ENCODE results near the gene CLCN4. TPM values are rescaled to one million over a fixed set of nuclear protein-coding genes. Genes with fewer than 3 reads are reported as not detected.

CLCN4 gene
- total RNA-seq, 1 donor from 2014 or later: 2.6 TPM

DNA sequence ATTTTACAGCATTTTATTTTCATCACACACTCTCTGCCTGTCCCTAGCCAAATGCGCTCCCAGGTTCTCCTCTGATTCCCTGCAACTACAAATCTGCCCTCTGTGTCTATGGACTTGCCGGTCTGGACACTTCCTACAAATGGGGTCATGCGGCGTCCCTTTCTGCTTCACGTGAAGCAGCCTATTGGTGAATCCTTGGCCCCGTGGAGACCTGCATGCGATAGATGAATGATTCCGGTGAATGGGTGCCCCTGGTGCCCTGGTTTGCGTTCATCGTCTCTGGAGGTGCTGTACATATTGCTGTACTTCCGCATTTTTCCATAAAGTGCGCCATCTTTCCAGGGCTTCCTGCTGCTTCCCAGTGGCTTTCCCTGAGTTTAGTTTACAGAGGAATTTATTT lies 27.5 kb upstream of the CLCN4 start:
- DNase-seq (ENCODE audit: low spot score): no peak

DNA sequence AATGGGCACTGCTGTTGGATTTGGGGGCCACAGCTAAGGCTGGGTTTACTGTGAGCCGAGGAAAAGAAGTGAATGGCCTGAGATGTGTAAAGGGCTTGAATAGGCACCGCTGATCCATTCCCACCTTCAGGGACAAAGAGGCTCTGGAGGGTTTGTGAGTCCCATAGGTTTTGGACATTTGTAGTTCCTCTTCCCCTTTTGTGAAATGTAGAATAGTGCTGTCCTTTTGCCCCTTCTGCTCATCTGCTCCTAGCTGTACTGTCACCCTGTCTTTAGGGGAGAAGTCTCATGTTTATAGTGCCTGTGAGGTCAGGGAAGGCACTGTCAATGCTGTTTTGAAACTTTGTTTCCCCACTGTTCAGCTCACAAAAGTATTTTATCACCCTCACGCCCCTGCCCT lies 26.4 kb upstream of the CLCN4 start:
- no peak for DNase-seq (ENCODE audit: low spot score)

DNA sequence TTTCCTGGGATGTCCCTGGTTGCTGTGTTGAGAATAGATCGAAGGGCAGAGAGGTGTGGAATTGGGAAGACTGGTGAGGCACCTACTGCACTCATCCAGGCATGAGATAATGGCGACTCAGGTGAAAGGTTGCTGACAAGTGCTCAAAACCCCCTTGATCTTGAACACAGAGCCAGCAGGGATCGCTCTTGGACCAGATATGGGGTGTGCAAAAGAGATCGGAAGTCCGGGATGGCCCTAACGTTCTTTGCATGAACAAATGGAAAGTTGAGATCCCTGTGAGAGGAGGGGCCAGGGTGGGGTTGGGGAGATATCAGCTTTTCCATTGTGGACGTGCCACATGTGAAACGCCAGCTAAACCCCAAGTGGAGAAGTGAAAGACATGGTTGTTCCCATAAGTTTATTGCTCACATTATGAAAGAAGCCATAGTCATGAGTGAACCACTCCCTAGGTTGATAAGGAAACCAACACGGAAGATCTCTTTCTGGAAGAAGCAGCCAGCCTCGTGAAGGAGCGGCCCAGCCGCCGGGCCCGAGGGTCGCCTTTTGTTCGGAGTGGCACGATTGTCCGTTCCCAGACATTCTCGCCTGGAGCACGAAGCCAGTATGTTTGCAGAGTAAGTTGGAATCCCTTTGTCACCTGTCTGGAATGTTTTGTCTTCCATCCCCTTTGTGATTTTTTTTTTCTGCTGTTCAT lies 22.6 kb upstream of the CLCN4 start:
- no peak for DNase-seq (ENCODE audit: low spot score)

DNA sequence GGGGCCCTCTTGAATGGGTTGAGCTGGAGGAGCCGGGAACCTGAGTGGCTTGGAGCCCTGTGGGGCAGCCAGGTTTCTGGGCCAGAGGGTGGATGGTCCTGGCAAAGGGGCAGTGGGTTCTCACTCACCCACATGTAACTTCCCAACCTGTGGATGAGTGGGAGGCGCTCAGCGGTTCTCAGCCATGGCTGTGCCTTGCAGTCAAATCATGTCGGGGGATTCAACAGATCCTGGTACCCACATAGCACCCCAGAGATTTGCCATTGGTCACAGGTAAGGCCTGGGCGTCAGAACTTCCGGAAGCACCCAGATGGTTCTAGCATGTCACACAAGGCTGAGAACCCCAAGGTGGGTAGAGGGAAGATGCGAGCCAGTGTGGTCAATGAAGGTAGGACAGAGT lies 21.9 kb upstream of the CLCN4 start:
- no peak for DNase-seq (ENCODE audit: low spot score)

DNA sequence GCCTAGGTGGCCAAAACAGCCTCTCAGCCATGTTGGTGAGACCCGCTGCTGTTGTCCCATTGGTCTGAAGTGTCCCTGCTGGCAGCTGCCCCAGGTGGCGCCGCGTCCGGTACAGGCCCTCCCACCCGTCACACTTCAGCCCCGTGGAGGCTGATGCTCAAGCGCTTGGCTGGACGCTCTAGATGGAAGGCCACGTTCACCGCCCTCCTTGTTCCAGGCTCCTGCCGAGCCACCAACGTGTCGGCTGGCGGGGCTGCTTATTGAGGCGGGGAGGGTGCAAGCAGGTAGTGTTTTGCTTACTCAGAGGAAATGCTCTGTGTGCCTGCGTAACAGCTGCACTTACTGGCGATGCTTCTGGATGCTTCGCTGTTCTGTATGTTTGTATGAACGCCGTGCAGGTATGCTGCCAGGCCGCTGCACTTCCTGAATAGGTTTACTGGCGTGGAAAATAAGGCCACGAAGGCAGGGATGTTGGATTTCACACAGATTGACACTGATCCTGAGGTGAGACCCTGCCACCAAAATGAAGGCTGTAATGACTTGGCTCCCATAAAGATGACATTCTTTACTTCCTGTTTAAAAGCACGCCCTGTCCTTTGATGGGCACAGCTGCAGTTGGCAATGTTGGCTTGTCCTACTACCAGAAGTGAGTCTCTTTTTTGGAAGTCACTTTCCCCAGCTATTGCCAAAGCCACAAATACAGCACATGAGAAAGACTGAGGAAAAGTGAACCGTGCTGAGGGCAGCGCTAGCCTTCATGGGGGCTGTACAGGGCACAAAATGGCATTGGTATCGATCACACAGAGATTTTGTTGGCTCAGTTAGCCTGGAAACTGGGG lies 21.0 kb upstream of the CLCN4 start:
- no peak for DNase-seq (ENCODE audit: low spot score)

DNA sequence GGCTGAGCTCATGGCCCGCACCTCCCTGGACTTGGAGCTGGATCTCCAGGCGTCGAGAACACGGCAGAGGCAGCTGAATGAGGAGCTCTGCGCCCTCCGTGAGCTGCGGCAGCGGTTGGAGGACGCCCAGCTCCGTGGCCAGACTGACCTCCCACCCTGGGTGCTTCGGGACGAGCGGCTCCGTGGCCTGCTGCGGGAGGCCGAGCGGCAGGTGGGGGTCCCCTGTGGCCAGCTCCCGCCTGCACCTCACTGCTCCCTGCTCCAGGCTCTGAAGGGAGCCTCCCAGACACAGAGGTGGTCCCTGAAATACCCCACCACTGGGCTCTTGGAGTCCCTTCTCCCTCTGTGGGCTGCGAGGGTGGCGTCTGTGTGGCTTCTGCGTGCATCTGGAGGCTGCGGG lies 18.0 kb upstream of the CLCN4 start:
- DNase-seq (ENCODE audit: low spot score): peak; percentile 77

DNA sequence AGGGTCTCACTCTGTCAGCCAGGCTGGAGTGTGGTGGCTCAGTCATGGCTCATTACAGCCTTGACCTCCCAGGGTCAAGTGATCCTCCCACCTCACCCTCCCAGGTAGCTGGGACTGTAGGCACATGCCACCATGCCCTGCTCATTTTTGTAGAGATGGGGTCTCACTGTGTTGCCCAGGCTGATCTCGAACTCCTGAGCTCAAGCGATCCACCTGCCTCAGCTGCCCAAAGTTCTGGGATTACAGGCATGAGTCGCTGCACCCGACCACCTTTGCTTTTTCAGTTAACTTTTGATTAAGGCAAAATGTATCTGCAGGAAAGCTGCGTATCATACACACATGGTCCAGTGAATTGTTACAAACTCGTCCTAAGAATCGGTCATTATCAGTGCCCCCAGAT lies 16.5 kb upstream of the CLCN4 start:
- DNase-seq (ENCODE audit: low spot score): peak; percentile 47

DNA sequence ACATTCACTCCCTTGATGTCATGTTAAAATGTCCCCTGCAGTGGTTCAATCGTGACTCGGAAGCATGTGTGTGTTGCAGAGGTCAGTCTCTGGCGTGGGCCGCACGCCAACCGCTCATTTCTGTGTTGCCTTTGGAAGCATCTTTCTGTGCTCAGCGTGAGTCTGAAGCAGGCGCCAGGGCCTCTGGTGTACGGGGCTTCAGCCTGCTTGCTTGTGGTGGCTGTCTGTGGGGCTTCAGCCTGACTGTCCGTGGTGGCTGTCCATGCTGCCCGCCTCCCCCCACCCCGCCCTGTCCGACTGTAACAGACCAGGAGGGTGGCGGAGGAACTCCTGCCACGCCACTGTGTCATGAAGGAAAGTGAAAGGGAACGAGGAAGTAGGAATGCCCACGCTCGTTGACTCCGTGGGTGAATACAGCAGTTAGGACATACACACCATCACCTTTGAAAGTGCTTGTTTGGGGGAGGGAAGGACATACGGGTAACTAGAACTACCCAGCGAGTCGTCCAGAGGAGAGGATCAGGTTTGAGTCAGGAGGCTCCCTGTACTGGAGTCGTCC lies 14.7 kb upstream of the CLCN4 start:
- no peak for DNase-seq (ENCODE audit: low spot score)

DNA sequence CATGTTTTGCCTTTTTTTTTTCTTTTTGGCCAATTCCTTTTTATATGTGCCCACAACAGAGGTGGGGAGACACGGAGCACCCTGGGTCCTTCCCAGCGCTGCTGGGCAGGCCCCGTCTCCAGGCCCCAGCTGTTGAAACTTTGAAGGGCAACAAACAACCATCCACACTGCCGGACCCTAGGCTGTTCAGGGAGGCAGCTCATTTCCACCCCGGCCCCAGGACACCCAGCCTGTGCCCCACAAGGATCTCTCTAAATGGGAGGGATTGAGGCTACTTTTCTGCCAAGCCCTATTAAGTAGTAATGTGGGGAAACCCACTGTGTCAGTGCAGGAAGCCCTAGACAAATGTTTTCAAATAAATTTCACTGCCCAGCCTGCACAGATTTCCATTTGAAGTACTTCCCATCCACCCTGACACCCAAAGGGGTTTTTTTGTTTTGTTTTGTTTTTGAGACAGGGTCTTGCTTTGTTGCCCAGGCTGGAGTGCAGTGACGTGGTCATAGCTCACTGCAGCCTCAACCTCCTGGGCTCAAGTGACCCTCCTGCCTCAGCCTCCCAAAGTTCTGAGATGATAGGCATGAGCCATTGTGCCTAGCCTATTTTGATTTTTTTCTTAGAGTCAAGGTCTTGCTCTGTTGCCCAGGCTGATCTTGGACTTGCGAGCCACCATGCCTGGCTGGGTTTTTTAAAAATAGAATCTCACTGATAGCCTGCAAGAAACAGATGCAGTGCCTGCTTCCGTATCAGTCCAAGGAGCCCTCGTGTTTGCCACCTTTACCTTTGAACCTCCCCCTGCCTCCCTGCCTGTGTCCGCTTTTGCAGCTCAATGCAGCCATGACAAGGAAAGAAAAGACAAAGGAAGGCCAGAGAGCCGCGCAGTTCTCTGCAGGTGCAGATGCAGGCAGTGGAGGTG lies 13.4 kb upstream of the CLCN4 start:
- no peak for DNase-seq (ENCODE audit: low spot score)

DNA sequence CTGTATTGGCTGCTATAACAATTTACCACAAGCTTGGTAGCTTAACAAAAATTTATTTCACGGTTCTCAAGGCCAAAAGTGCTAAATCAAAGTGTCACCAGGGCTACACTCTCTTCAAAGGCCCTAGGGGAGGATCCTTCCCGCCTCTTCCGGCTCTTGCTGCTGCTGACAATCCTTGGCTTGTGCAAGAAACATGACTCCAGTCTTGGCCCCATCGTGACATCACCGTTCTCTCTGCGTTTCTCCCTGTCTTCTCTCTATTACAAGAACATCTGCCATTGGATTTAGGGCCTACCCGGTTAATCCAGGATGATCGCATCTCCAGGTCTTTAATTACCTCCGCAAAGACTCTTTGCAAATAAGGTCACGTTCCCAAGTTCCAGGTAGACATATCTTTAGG lies 10.4 kb upstream of the CLCN4 start:
- DNase-seq (ENCODE audit: low spot score): peak; percentile 14

DNA sequence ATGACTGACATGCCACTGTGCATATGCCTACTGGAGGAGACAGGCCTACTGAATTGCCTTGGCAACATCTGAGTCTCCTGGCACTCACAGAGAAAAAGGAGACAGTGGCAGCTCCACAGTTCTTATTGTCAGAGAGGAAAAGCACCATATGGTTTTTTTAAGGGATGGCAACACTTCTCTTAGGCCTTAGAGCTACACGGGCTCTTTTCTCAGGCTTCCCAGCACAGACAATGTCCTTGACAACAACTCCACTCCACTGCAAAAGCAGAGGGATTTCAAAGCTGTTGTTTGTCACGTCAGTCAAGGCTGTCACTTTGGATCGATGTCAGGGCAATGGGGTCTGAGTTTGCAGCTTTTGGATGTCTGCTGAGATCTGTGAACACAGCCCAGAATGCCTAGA lies 4.7 kb upstream of the CLCN4 start:
- DNase-seq (ENCODE audit: low spot score): no peak

DNA sequence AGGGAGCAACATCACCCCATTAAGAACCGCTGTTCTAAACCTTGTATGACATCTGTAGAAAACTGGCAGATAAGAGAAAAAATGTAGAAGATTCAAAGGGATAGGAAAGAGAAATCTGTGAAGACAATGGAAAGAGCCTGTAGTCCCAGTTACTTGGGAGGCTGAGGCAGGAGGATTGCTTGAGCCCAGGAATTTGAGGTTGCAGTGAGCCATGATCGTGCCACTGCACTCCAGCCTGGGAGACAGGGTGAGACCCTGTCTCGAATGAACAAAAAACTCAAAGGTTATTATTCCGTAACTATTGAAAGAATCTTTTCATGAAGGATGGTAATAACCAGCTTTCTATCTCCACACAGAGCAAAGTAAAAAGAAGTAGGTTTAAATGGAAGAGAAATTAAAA lies 1.6 kb upstream of the CLCN4 start:
- DNase-seq (ENCODE audit: low spot score): no peak

DNA sequence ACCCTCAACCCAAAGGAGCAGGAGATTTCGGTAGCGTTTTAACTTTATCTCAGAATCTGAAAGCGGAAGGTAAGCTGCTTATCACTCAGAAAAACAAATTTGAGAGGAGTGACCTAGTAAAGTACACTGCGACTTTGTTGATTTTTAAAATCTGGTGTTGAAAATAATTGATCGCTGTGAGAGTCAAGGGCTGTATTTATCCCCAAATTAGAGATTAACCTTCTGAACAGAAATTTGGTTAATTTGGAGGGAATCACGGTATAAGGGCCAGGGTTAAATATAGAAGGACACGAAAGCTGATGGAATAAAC lies 212 bp downstream of the CLCN4 start:
- DNase-seq (ENCODE audit: low spot score): no peak

DNA sequence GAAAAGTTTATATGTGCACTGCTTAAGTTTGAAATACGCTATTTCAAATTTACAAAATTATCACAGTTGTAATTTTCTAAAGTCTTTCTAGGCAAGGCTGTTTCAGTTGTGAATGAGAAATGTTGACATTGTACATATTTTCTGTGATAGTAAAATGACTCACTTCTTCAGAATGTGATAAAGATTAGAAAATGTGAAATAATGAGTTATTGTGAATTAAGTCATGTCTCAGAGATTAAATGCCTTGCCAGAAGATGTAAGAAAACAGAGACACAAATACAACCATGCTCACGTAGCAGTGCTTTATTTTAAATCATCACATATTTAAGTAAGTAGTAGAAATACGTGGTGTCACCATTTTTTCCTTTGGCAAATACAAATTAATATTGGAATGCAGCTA lies 768 bp downstream of the CLCN4 start:
- no peak for DNase-seq (ENCODE audit: low spot score)

DNA sequence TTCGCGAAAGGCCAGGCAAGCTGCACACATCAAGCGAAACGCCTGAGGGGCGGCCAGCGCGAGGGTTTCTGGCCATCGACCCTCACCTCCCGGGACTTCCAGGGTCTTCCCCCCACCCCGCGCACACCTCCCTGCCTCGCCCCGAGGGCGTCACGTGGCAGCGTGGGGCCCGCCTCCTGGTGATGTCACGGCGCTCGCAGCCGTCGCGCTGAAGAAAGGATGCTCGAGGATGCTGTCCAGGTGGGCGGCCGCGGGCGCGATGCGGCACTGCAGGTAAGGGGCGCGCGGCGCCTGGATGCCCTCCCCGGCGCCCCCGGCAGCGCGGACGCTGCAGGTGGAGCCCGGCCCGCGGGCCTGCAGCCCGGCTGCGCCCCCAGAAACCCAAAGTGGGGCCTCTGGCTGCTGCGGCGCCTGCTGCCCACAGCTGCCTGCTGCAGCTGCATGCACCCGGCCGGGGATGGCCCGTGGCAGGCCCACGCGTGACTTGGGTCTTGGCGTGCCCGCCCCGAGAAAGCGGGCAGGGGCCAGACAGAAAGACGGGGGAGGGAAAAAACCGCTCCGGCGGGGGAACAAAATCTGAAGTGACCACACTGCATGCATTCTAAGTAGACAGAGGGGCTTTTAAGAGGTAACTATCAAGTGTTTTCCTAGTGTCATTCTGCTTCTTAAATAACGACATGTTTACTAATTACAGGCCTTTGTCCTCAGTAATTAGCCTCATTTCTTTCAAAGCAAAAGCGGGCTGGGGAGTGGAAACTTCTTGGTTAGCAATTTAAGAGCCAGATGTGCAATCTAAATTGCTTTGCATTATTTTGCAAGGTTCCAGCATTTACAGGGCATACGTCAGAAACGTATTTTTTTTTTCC lies 1.7 kb downstream of the CLCN4 start:
- DNase-seq (ENCODE audit: low spot score): peak; percentile 85

DNA sequence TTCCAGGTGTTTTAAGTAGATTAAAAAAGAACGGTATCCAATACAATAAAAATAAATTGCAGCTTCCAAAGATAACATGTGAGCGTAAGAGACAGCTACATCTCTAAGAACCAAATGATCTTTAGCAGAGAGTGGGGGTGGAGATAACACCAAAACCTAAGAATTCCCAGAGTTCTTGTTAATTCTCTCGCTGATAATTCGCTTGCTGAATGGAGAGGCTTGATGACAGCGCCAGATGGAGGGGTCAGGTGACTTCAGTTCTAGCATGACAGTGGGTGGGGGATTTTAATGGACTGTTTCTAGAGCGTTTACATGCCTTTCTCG lies 2.3 kb downstream of the CLCN4 start:
- no peak for DNase-seq (ENCODE audit: low spot score)

DNA sequence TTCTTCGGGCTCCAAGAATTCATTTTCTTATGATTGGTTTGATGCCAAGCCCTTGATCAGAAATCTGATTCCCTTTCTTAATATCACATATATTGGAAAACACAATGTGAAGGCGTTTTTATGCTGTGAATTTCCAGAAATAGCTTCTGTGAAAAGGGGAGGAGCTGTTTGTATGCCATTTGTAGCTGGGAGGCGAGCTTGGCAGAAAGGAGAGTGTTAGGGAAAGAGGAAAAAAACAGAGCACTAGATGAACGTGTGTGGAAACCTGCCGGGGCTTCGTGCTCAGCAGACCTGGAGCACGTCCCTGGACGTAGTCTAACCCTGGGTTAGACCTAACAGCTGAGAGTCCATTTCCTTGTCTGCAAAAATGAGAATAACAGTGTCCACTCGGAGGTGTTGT lies 3.4 kb downstream of the CLCN4 start:
- DNase-seq (ENCODE audit: low spot score): no peak

DNA sequence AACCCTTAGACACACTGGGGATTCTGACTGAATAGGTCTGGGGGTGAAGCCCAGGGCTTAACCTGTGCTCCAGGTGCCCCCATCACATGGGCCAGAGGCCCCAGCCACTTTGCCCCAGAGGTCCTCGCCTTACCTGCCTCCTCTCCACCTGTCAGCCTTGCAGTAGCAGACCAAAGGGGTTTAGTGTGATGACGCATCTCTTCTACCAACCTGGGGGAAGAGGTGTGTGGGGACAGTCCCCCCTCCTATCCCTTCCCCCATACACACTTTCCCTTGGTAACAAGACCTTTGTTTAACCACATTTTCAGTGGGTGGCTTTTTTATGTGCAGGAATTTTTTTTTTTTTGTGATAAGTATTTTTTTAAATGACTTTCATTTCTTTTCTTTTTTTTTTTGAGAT lies 6.3 kb downstream of the CLCN4 start:
- DNase-seq (ENCODE audit: low spot score): no peak

DNA sequence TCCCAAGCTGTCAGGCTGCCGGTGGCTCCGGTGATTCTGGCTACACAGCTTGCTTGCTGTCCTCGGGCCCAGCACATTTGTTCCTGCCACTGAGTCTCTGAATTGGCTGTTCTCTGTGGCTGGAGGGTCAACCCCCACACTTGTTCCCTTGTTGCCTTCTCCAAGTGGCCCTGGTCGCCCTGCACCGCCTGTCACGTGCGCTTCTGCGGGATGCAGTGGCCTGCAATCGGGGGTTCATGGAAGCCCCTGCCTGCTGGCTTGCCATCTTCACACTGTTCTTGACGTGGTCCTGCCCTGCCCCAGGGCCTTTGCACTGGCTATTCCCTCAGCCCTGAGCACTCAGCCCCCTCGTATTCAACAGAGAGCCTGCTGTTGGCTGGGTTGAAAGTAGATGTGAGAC lies 8.1 kb downstream of the CLCN4 start:
- no peak for DNase-seq (ENCODE audit: low spot score)

DNA sequence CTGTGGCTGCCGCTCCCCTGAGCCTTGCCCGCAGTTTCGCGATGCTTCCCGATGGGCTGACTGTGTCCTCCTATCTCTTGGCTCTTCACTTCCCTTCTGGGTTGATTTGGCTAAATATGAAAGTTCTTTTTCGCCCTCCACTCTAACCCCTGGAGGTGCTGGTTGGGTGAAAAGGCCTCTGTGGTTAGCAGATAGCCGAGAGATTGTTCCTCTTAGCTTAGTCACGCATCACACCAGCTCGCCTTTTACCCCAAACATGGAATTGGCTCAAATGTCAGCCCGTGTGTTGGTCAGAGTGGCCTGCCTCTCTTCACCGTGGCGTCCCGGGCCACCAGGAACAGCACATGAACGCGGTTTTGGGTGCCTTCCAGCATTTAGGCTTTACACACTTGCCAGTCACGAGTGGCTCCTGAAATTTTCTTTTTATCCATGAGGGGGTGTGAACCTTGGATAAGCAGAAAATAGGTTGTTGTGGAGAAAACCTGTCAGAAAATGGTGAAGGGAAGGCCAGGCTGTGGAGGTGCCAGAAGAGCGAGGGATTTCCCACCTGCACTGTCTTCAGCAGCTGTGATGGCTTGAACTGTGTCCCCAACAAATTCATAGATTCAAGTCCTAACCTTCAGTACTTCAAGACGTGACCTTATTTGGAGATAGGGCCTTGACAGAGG lies 8.9 kb downstream of the CLCN4 start:
- DNase-seq (ENCODE audit: low spot score): no peak

Measured in mesenteric fat pad (tissue), 1 donor.